ENCODE data around the gene CDC16. TPM values are rescaled to one million over a fixed set of nuclear protein-coding genes. Genes with fewer than 3 reads are reported as not detected.

CDC16 gene
- total RNA-seq, 1 experiment from 2014 or later, result 61.0 TPM

- POLR2A ChIA-PET, result no interaction called here
- RAD21 ChIA-PET (ENCODE audit: low non-redundant PET in 1 of 2, low total read pairs in 2 of 2, uncharacterized antibody in 2 of 2, unreplicated experiment in 2 of 2), result no interaction called here
- Histone ChIP-seq H3K79me2 (ENCODE audit: insufficient read depth, low read length) (no peaks in the 10 kb centered on the region), H3K27ac (ENCODE audit: low read depth, low read length) (no peak overlapping the region), H3K36me3 (ENCODE audit: control insufficient read depth in 1 of 2, insufficient read depth in 2 of 2, low read length in 2 of 2) (no peaks in the 10 kb centered on the region), H3K9ac (ENCODE audit: low read length) (no peak overlapping the region), H3K9me3 (ENCODE audit: control insufficient read depth in 1 of 2, insufficient read depth in 1 of 2, low read depth in 1 of 2, low read length in 2 of 2) (no peaks in the 10 kb centered on the region), H3K27me3 (ENCODE audit: insufficient read depth, low read length) (peaks cover 10% of the 10 kb centered on the region; the same call in 1 of the 2 replicates), H2AFZ (ENCODE audit: low read depth, low read length, poor library complexity, severe bottlenecking) (no peak overlapping the region), H3K9me2 (ENCODE audit: insufficient read depth) (no peaks in the 10 kb centered on the region), H3K4me1 (ENCODE audit: control insufficient read depth in 1 of 2, insufficient read depth in 2 of 2, low read length in 2 of 2) (no peaks in the 10 kb centered on the region), H3K4me2 (ENCODE audit: low read length) (no peak overlapping the region), H4K20me1 (ENCODE audit: insufficient read depth) (no peaks in the 10 kb centered on the region), H3K4me3 (replicated peaks in 1 of 2; ENCODE audit: low read depth in 1 of 2, low read length in 2 of 2) (no peak overlapping the region)
- BruUV-seq (replicated peaks), result no TSS peak
- no peak for ATAC-seq
- no peak for TF ChIP-seq EZH2 (IDR thresholded peaks at IDR 0.05)
- no peak for TF ChIP-seq EGR1 (IDR thresholded peaks at IDR 0.05; ENCODE audit: low read depth)
- TF ChIP-seq MAX (IDR thresholded peaks at IDR 0.05), result no peak
- TF ChIP-seq JUND (IDR thresholded peaks at IDR 0.05), result no peak
- TF ChIP-seq CBX3 (IDR thresholded peaks at IDR 0.05; ENCODE audit: low read depth), result no peak
- CTCF ChIA-PET, result no interaction called here
- DNase-seq (ENCODE audit: low read depth, low spot score), result no peak
- intact Hi-C loops (cut with micrococcal nuclease), result no loop called here
Observed at GRCh38 chr13:114213980-114214379, 20.7 kb upstream of the CDC16 start.

- BruUV-seq (replicated peaks), result no TSS peak
- Histone ChIP-seq H3K9me2 (ENCODE audit: insufficient read depth) (no peaks in the 10 kb centered on the region), H3K27ac (ENCODE audit: low read depth, low read length) (no peak overlapping the region), H2AFZ (ENCODE audit: low read depth, low read length, poor library complexity, severe bottlenecking) (no peak overlapping the region), H3K79me2 (ENCODE audit: insufficient read depth, low read length) (no peaks in the 10 kb centered on the region), H3K36me3 (ENCODE audit: control insufficient read depth in 1 of 2, insufficient read depth in 2 of 2, low read length in 2 of 2) (no peaks in the 10 kb centered on the region), H3K4me1 (ENCODE audit: control insufficient read depth in 1 of 2, insufficient read depth in 2 of 2, low read length in 2 of 2) (no peaks in the 10 kb centered on the region), H3K27me3 (ENCODE audit: insufficient read depth, low read length) (peaks cover 9% of the 10 kb centered on the region; the same call in 1 of the 2 replicates), H3K4me3 (replicated peaks in 1 of 2; ENCODE audit: low read depth in 1 of 2, low read length in 2 of 2) (no peak overlapping the region), H3K9ac (ENCODE audit: low read length) (no peak overlapping the region), H3K9me3 (ENCODE audit: control insufficient read depth in 1 of 2, insufficient read depth in 1 of 2, low read depth in 1 of 2, low read length in 2 of 2) (no peaks in the 10 kb centered on the region), H3K4me2 (ENCODE audit: low read length) (no peak overlapping the region), H4K20me1 (ENCODE audit: insufficient read depth) (no peaks in the 10 kb centered on the region)
- POLR2A ChIA-PET, result no interaction called here
- ATAC-seq, result no peak
- intact Hi-C loops (cut with micrococcal nuclease), result no loop called here
- CTCF ChIA-PET, result no interaction called here
- TF ChIP-seq SIN3A (IDR thresholded peaks at IDR 0.05; ENCODE audit: low read depth) (no peak), ATF3 (IDR thresholded peaks at IDR 0.05) (no peak), CEBPB (IDR thresholded peaks at IDR 0.05; ENCODE audit: low read depth) (no peak), ELF1 (IDR thresholded peaks at IDR 0.05; ENCODE audit: borderline replicate concordance, low read depth) (no peak), TCF7L2 (IDR thresholded peaks at IDR 0.05; ENCODE audit: borderline replicate concordance, extremely low read depth, insufficient read depth, insufficient read length) (no peak), SRF (IDR thresholded peaks at IDR 0.05; ENCODE audit: low read depth) (no peak), CBX3 (IDR thresholded peaks at IDR 0.05; ENCODE audit: low read depth) (no peak), EGR1 (IDR thresholded peaks at IDR 0.05; ENCODE audit: low read depth) (no peak), SP1 (IDR thresholded peaks at IDR 0.05; ENCODE audit: low read depth) (no peak), FOSL1 (IDR thresholded peaks at IDR 0.05; ENCODE audit: low read depth) (no peak), YY1 (IDR thresholded peaks at IDR 0.05; ENCODE audit: extremely low read depth, insufficient replicate concordance, low read depth, low read length) (no peak), MAX (IDR thresholded peaks at IDR 0.05) (no peak), RAD21 (IDR thresholded peaks at IDR 0.05; ENCODE audit: low read depth) (no peak)
- TF ChIP-seq, protein P1, sequence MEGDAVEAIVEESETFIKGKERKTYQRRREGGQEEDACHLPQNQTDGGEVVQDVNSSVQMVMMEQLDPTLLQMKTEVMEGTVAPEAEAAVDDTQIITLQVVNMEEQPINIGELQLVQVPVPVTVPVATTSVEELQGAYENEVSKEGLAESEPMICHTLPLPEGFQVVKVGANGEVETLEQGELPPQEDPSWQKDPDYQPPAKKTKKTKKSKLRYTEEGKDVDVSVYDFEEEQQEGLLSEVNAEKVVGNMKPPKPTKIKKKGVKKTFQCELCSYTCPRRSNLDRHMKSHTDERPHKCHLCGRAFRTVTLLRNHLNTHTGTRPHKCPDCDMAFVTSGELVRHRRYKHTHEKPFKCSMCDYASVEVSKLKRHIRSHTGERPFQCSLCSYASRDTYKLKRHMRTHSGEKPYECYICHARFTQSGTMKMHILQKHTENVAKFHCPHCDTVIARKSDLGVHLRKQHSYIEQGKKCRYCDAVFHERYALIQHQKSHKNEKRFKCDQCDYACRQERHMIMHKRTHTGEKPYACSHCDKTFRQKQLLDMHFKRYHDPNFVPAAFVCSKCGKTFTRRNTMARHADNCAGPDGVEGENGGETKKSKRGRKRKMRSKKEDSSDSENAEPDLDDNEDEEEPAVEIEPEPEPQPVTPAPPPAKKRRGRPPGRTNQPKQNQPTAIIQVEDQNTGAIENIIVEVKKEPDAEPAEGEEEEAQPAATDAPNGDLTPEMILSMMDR (IDR thresholded peaks at IDR 0.05 in 2 of 3, conservative IDR thresholded peaks at IDR 0.05 in 1 of 3; ENCODE audit: borderline replicate concordance in 1 of 3, insufficient read depth in 1 of 3, low read depth in 2 of 3, low read length in 2 of 3), result no peak
- DNase-seq (ENCODE audit: low read depth, low spot score), result no peak
- RAD21 ChIA-PET (ENCODE audit: low non-redundant PET in 1 of 2, low total read pairs in 2 of 2, uncharacterized antibody in 2 of 2, unreplicated experiment in 2 of 2), result no interaction called here
Observed at GRCh38 chr13:114219392-114219791, 15.3 kb upstream of the CDC16 start.
